ENCODE results near the gene ARRDC5.

The ARRDC5 gene

DNA sequence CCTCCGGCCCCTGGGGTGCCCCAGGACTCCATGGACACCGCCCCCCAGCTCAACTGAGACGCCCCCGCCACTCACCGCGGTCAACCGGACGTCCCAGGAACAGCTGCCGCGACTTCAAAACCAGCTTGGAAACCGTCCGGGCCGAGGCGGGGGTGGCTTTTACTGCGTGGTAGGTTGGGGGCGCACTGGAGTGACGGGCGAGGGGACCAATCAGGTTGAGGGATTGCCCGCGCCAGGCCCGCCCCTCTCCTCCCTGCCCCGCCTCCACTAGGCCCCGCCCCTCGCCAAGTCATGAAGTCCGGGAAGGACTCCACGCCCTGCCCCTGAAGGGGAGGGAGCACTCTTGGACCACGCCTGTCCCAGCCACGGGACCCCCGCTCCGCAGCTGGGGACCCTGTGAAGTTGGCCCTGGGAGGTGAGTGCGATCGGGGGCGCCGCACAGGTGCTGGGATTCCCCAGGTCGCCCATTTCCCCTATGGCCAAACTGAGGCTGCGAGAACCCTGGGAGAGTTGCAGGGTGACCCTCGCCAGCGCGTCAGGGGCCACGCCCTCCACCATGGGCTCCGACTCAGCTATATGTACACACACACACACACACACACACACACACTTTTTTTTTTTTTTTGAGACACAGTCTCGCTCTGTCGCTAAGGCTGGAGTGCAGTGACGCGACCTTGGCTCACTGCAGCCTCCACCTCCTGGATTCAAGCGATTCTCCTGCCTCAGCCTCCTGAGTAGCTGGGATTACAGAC lies 35.0 kb downstream of the ARRDC5 start, which contains the start of gene PLIN3 (continued):
- TF ChIP-seq ZNF426 (tag by site-specific recombination; IDR thresholded peaks at IDR 0.05) (no peak), KLF10 (tag by site-specific recombination; IDR thresholded peaks at IDR 0.05) (no peak; the same call in 1 of the 2 replicates), GFI1B (tag by site-specific recombination; IDR thresholded peaks at IDR 0.05) (no peak), ZNF544 (tag by site-specific recombination; IDR thresholded peaks at IDR 0.05) (no peak), ZFP69B (tag by site-specific recombination; IDR thresholded peaks at IDR 0.05) (no peak), ZBTB17 (tag by site-specific recombination; IDR thresholded peaks at IDR 0.05) (no peak), ZNF37A (tag by site-specific recombination; IDR thresholded peaks at IDR 0.05) (no peak), TCF7L2 (IDR thresholded peaks at IDR 0.05; ENCODE audit: borderline replicate concordance, low read depth, low read length) (no peak), ZNF423 (tag by site-specific recombination; IDR thresholded peaks at IDR 0.05) (no peak), ZNF155 (tag by site-specific recombination; IDR thresholded peaks at IDR 0.05) (no peak), ZNF19 (tag by site-specific recombination; IDR thresholded peaks at IDR 0.05; ENCODE audit: low read depth) (no peak), FEZF1 (tag by site-specific recombination; IDR thresholded peaks at IDR 0.05) (no peak), SALL2 (tag by site-specific recombination; IDR thresholded peaks at IDR 0.05; ENCODE audit: borderline replicate concordance) (no peak), ZNF433 (tag by site-specific recombination; IDR thresholded peaks at IDR 0.05; ENCODE audit: low read depth) (no peak), ZNF555 (tag by site-specific recombination; conservative IDR thresholded peaks at IDR 0.05) (no peak), KLF1 (tag by site-specific recombination; IDR thresholded peaks at IDR 0.05) (peak; percentile 73), HOXD13 (CRISPR knock-in tag; IDR thresholded peaks at IDR 0.05; ENCODE audit: borderline replicate concordance) (no peak), ZBTB20 (tag by site-specific recombination; IDR thresholded peaks at IDR 0.05) (no peak)
- TF ChIP-seq, protein P1, sequence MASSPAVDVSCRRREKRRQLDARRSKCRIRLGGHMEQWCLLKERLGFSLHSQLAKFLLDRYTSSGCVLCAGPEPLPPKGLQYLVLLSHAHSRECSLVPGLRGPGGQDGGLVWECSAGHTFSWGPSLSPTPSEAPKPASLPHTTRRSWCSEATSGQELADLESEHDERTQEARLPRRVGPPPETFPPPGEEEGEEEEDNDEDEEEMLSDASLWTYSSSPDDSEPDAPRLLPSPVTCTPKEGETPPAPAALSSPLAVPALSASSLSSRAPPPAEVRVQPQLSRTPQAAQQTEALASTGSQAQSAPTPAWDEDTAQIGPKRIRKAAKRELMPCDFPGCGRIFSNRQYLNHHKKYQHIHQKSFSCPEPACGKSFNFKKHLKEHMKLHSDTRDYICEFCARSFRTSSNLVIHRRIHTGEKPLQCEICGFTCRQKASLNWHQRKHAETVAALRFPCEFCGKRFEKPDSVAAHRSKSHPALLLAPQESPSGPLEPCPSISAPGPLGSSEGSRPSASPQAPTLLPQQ (tag by site-specific recombination; IDR thresholded peaks at IDR 0.05) = no peak
- TF ChIP-seq, protein P2, sequence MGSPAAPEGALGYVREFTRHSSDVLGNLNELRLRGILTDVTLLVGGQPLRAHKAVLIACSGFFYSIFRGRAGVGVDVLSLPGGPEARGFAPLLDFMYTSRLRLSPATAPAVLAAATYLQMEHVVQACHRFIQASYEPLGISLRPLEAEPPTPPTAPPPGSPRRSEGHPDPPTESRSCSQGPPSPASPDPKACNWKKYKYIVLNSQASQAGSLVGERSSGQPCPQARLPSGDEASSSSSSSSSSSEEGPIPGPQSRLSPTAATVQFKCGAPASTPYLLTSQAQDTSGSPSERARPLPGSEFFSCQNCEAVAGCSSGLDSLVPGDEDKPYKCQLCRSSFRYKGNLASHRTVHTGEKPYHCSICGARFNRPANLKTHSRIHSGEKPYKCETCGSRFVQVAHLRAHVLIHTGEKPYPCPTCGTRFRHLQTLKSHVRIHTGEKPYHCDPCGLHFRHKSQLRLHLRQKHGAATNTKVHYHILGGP (tag by site-specific recombination; IDR thresholded peaks at IDR 0.05) = no peak
- TF ChIP-seq, protein P3, sequence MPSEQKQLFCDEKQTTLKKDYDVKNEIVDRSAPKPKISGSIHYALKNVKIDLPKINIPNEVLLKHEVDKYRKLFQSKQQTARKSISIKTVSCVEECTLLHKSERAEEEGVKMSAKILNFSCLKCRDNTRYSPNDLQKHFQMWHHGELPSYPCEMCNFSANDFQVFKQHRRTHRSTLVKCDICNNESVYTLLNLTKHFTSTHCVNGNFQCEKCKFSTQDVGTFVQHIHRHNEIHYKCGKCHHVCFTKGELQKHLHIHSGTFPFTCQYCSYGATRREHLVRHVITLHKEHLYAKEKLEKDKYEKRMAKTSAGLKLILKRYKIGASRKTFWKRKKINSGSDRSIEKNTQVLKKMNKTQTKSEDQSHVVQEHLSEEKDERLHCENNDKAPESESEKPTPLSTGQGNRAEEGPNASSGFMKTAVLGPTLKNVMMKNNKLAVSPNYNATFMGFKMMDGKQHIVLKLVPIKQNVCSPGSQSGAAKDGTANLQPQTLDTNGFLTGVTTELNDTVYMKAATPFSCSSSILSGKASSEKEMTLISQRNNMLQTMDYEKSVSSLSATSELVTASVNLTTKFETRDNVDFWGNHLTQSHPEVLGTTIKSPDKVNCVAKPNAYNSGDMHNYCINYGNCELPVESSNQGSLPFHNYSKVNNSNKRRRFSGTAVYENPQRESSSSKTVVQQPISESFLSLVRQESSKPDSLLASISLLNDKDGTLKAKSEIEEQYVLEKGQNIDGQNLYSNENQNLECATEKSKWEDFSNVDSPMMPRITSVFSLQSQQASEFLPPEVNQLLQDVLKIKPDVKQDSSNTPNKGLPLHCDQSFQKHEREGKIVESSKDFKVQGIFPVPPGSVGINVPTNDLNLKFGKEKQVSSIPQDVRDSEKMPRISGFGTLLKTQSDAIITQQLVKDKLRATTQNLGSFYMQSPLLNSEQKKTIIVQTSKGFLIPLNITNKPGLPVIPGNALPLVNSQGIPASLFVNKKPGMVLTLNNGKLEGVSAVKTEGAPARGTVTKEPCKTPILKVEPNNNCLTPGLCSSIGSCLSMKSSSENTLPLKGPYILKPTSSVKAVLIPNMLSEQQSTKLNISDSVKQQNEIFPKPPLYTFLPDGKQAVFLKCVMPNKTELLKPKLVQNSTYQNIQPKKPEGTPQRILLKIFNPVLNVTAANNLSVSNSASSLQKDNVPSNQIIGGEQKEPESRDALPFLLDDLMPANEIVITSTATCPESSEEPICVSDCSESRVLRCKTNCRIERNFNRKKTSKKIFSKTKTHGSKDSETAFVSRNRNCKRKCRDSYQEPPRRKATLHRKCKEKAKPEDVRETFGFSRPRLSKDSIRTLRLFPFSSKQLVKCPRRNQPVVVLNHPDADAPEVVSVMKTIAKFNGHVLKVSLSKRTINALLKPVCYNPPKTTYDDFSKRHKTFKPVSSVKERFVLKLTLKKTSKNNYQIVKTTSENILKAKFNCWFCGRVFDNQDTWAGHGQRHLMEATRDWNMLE (tag by site-specific recombination; conservative IDR thresholded peaks at IDR 0.05; ENCODE audit: low read depth) = no peak
- TF ChIP-seq, protein P4, sequence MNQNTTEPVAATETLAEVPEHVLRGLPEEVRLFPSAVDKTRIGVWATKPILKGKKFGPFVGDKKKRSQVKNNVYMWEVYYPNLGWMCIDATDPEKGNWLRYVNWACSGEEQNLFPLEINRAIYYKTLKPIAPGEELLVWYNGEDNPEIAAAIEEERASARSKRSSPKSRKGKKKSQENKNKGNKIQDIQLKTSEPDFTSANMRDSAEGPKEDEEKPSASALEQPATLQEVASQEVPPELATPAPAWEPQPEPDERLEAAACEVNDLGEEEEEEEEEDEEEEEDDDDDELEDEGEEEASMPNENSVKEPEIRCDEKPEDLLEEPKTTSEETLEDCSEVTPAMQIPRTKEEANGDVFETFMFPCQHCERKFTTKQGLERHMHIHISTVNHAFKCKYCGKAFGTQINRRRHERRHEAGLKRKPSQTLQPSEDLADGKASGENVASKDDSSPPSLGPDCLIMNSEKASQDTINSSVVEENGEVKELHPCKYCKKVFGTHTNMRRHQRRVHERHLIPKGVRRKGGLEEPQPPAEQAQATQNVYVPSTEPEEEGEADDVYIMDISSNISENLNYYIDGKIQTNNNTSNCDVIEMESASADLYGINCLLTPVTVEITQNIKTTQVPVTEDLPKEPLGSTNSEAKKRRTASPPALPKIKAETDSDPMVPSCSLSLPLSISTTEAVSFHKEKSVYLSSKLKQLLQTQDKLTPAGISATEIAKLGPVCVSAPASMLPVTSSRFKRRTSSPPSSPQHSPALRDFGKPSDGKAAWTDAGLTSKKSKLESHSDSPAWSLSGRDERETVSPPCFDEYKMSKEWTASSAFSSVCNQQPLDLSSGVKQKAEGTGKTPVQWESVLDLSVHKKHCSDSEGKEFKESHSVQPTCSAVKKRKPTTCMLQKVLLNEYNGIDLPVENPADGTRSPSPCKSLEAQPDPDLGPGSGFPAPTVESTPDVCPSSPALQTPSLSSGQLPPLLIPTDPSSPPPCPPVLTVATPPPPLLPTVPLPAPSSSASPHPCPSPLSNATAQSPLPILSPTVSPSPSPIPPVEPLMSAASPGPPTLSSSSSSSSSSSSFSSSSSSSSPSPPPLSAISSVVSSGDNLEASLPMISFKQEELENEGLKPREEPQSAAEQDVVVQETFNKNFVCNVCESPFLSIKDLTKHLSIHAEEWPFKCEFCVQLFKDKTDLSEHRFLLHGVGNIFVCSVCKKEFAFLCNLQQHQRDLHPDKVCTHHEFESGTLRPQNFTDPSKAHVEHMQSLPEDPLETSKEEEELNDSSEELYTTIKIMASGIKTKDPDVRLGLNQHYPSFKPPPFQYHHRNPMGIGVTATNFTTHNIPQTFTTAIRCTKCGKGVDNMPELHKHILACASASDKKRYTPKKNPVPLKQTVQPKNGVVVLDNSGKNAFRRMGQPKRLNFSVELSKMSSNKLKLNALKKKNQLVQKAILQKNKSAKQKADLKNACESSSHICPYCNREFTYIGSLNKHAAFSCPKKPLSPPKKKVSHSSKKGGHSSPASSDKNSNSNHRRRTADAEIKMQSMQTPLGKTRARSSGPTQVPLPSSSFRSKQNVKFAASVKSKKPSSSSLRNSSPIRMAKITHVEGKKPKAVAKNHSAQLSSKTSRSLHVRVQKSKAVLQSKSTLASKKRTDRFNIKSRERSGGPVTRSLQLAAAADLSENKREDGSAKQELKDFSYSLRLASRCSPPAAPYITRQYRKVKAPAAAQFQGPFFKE (tag by site-specific recombination; IDR thresholded peaks at IDR 0.05; ENCODE audit: borderline replicate concordance) = no peak
- TF ChIP-seq, protein P5, sequence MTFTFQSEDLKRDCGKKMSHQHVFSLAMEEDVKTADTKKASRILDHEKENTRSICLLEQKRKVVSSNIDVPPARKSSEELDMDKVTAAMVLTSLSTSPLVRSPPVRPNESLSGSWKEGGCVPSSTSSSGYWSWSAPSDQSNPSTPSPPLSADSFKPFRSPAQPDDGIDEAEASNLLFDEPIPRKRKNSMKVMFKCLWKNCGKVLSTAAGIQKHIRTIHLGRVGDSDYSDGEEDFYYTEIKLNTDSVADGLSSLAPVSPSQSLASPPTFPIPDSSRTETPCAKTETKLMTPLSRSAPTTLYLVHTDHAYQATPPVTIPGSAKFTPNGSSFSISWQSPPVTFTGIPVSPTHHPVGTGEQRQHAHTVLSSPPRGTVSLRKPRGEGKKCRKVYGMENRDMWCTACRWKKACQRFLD (tag by site-specific recombination; IDR thresholded peaks at IDR 0.05) = no peak

Measured in HEK293 (cell line).